ENCODE measurements around the gene LACRT.

GRCh38 chr12:54590978-54591591 lies 43.6 kb downstream of the LACRT start:
- TF ChIP-seq RARG (CRISPR knock-in tag; IDR thresholded peaks at IDR 0.05; ENCODE audit: low read depth) (no peak), CTCF (CRISPR knock-in tag; IDR thresholded peaks at IDR 0.05) (no peak), SETDB1 (CRISPR knock-in tag; IDR thresholded peaks at IDR 0.05; ENCODE audit: borderline replicate concordance) (no peak), ATF6 (CRISPR knock-in tag; conservative IDR thresholded peaks at IDR 0.05) (no peak), TOE1 (CRISPR knock-in tag; IDR thresholded peaks at IDR 0.05) (no peak), RFX1 (IDR thresholded peaks at IDR 0.05) (no peak), SOX6 (IDR thresholded peaks at IDR 0.05) (no peak), SOX6 (CRISPR knock-in tag; IDR thresholded peaks at IDR 0.05) (no peak), ZZZ3 (CRISPR knock-in tag; IDR thresholded peaks at IDR 0.05; ENCODE audit: borderline replicate concordance) (no peak), NFKBIZ (CRISPR knock-in tag; IDR thresholded peaks at IDR 0.05) (no peak), ZNF850 (CRISPR knock-in tag; conservative IDR thresholded peaks at IDR 0.05) (no peak)
